ENCODE results near the gene CDH3.

The CDH3 gene

DNA sequence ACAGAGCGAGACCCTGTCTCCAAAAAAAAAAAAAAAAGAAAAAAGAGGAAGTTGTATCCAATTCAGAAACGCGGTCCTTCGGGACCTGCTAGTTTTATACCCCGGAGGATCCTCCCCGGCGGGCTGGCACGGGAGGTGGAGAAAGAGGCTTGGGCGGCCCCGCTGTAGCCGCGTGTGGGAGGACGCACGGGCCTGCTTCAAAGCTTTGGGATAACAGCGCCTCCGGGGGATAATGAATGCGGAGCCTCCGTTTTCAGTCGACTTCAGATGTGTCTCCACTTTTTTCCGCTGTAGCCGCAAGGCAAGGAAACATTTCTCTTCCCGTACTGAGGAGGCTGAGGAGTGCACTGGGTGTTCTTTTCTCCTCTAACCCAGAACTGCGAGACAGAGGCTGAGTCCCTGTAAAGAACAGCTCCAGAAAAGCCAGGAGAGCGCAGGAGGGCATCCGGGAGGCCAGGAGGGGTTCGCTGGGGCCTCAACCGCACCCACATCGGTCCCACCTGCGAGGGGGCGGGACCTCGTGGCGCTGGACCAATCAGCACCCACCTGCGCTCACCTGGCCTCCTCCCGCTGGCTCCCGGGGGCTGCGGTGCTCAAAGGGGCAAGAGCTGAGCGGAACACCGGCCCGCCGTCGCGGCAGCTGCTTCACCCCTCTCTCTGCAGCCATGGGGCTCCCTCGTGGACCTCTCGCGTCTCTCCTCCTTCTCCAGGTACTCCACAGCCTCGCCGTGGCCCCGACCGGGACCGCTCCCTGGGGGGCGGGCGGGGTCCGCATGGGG lies at the start of gene CDH3:
Gene CDH3 (plus strand): TSS at position 596 of the 779 bp plus-strand sequence. CDS start 70 bp downstream, at position 666.
- no peak for DNase-seq (ENCODE audit: low read depth)

DNA sequence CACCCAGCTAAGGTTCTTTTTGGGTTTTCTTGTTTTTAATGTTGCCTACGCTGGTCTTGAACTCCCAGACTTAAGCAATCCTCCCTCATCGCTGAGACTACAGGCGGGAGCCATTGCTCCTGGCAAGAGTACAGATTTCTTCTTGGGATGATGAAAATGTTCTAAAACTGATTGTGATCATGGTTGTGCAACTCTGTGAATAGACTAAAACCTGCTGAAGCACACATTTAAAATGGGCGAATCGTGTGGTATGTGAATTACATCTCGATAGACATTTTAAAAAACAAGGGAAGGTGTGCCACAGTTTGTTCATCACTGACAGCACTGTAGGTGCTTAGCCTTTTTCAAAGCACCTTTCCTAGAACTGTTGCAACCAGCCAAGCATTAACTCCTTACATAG lies 48.8 kb upstream of the CDH3 start:
- DNase-seq (ENCODE audit: low read depth): no peak

DNA sequence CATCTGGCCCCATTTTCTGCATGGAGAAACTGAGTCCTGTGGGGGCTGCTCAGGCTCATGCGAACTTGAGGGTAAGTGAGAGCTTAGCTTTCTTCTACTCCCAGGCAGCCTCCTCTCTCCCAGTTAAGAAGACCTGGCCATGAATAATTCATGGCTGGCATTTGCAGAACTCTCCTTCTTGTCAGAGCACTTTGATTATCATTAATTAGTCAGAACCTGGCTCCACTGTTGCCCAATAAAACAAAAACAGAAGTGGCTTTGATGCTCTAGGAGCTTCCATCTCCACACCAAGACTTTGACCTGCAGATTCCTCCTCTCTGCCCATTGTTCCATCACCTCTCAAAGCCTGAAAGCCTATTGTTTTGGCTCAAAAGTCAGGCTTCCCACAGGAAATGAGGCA lies 45.5 kb upstream of the CDH3 start:
- DNase-seq (ENCODE audit: low read depth): no peak

DNA sequence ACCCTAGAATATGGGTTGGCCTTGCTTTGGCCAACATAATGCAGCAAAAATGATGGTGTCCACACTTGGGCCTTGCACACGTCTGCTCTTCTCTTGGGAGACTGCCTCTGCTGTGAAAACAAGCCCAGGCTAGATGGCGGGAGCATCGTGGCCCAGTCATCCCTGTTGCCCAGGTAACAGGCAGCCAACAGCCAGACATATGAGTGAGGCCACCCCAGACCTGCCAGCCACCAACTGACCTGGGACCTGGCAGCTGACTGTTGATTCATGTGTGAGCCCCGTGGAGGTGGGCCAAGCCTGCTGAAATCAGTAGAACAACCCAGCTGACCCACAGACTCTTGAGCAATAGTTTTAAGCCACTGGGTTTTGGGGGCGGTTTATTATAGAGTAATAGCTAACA lies 39.4 kb upstream of the CDH3 start:
- DNase-seq (ENCODE audit: low read depth): no peak

DNA sequence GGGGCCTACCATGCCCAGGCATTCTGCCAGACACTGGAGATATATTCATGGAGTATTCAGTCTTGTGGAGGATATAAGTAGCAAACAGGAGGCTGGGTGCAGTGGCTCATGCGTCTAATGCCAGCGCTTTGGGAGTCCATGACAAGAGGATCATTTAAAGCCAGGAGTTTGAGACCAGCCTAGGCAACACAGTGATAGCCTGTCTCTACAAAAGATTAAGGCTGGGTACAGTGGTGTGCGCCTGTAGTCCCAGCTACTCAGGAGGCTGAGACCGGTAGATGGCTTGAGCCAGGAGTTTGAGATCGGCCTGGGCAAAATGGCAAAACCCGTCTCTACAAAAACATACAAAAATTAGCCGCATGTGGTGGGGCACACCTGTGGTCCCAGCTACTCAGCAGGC lies 37.7 kb upstream of the CDH3 start:
- no peak for DNase-seq (ENCODE audit: low read depth)

DNA sequence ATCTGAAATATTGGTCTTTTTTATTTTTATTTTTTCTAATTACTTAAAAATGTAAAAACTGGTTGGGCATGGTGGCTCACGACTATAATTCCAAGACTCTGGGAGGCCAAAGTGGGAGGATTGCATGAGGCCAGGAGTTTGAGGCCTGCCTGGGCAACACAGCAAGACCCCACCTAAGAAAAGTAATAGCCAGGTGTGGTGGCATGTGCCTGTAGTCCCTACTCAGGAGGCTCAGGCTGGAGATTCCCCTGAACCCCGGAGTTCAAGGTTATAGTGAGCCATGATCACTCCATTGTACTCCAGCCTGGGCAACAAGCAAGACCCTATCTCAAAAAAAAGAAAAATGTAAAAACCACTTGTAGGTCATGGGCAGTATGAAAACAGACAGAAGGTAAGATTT lies 36.8 kb upstream of the CDH3 start:
- no peak for DNase-seq (ENCODE audit: low read depth)

DNA sequence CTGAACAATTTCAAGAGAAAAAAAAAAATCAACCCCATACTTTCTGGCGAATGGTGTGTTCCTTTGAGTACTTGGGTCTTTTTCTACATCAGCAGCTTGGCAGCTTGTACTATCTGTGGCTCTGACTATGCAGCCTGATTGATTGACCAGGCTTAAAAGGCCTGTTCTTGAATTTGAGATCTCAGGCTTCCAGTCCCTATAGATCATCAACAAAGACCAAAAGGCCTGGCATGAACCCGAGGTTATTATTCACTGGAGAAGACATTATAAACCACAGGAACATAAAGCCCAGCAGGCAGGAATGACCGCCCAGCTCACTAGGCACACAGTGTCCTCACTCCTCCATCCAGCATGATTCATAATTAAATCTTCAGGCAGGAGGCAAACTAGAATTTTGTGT lies 32.1 kb upstream of the CDH3 start:
- DNase-seq (ENCODE audit: low read depth): no peak

DNA sequence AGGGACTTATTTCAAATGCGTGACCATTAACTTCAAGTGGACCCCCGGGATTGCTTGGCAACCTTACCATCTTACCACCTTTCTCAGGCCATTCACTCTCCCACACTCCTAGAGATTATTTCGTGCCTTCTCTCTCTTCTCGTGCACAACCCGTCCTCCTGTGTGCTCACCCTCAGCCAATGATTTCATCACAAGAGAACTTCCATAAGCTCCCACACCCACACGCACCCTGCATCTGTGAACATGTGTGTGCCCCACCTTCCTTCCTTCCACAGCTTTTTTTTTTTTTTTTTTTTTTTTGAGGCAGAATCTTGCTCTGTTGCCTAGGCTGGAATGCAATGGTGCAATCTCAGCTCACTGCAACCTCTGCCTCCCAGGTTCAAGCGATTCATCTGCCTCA lies 27.4 kb upstream of the CDH3 start:
- DNase-seq (ENCODE audit: low read depth): no peak

DNA sequence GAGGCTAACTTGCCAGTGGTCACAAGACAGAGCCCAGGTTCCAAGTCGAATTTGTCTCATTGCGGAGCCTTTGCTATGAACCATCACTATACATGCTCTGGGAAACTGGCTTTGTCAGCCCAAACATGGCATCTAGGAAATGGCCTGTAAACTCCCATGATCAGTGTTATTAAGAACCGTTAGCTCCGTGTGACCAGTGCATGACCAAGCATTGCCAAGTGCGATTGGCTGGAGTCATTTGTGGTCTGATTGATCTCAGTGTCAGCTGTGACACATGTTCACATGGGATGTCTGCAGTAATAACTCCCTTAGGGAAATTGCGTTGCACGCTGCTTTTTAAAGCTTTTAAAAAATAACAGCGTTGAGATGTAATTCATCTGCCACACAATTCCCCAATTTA lies 18.6 kb upstream of the CDH3 start:
- DNase-seq (ENCODE audit: low read depth): no peak

DNA sequence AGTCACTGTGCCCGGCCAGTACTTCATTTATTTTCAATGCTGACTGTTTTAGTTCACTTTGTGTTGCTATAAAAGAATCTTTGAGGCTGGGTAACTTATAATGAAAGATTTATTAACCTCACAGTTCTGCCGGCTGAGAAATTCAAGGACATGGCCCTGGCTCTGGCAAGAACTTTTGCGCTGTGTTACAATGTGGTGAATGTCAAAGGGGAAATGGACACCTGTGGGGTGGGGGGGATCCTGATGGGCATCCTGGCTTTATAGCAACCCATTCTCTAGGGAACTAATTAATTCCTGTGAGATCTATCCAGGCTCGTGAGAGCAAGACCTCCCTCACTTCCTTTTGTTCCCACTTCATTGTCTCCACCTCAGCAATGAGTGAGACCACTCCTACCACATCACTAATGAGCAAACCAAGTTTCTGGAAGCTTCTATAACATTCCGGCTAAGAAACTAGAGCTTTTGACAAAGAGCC lies 17.1 kb upstream of the CDH3 start:
- DNase-seq (ENCODE audit: low read depth): no peak

DNA sequence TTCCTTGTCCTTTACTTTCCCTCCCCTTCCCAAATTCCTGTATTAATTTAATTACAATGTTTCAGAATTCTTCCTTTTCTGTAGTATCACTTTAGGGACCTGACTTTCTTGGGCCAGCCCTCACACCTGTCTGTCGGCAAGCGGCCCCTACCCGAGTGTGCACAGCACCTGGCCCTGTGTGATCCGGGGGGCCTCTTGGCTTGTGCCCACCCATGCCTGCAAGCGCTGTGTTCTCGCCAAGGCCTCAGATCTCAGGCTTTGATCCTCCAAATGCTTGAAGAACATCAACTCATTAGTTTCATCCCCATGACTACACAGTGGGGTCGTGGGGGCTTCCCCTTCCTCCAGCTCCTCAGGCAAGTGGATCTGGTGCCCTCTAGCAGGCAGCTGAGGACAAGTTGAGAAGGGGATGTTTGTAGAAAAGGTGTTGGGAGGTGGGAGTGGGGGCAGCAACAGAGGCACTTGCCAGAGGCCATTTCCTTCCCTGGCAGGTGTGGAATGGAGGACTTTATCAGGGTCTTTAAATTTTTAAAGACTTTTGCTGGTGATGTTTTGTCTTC lies 15.7 kb upstream of the CDH3 start:
- no peak for DNase-seq (ENCODE audit: low read depth)

DNA sequence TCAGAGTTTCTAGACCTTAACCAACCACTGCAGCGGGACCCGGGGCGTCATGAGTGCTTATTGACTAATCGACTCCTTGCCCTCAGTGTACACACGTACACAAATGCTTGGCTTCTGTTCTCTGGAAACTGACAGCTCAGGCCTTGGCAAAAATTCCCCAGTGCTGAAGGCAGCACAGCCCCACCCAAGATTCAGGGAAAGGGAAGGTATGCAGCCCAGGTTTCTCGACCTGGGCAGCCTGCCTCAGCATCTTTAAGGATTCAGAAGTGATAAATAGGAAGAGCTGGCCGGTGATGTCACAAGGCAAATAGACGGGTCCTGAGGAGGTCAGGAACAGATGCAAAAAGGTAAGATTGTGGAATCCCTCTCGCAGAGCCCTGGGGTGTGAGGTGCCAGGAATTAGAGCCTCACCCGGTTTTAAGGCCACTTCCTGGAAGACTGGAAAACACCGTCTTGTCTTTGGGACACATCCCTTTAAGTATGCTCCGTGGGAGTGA lies 9.0 kb upstream of the CDH3 start:
- DNase-seq (ENCODE audit: low read depth): no peak

DNA sequence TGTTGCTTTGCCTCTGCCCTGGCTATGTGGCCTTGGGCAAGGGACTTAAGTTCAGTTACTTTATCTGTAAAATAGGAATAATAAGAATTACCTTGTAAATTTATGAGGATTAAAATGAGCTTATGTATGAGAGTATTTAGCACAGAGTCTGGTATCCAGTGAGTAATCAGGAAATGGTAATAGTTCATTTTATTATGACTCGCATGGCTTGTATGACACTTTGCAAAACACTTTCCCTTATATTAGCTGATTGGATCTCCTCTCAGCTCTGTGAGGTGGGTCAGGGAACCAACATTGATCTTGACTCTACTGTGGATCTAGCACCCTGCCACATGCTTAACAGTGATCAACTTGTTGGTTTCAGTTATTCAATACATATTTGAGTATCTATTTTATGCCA lies 8.3 kb upstream of the CDH3 start:
- DNase-seq (ENCODE audit: low read depth): no peak

DNA sequence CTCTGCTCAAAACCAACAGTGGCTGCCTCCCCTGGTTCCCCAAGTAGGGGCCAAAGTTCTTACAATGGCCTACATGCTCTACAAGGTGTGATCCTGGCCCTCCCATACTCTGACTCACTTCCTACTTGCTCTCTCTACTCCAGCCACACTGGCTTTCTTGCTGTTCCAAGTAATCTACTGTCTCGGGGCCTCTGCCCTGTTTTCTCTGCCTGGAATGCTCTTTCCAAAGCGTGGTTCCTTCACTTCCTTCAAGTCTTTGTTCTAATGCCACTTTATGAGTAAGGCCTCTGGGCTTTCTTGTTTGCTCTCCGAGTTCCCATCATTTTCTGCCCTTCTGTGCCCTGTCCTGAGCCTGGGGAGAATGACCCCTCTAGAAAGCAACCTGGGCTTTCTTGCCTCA lies 4.1 kb upstream of the CDH3 start:
- DNase-seq (ENCODE audit: low read depth): no peak

DNA sequence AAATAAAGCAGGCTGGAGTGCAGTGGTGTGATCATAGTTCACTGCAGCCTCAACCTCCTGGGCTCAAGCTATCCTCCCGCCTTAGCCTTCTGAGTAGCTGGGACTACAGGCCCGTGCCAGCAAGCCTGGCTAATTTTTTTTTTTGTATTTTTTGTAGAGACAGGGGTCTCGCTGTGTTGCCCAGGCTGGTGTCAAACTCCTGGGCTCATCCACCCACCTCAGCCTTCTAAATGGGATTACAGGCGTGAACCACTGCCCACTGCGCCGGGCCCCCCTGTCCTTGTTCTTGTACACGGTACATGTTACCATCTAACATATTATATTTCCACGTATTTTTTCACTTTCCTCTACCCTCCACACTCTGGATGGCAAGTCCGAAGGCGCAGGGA lies 3.1 kb upstream of the CDH3 start:
- DNase-seq (ENCODE audit: low read depth): no peak

DNA sequence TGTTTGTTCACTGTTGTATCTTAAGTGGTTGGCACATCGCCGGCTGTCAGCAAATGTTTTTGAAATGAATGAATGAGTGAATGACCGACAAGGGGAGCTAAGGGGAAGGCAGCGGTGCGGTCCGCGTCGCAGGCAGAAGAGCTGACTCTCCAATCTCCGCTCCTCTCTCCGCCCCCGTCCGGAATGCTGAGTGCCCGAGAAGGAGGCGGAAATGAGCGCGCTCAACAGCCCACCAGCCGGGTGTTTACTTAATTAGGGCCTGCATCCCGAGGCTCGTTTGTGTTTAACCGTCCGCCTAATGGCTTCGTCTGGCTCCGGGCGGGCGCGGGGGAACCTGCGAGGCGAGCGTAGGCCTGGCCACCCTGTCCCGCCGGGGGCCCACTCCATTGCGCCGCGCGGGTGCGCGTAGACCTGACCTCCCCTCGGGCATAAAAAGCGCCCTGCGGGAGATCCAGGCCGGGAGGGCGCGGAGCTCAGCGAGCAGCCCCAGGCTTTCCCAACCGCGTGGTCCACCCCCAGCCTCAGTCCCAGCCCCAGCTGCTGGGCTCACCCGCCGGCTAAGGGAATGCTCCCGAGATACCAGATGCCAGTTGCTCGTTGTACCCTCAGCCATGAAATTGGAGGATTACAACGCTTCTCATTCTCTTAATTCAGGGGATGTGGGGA lies 2.5 kb upstream of the CDH3 start:
- no peak for DNase-seq (ENCODE audit: low read depth)

DNA sequence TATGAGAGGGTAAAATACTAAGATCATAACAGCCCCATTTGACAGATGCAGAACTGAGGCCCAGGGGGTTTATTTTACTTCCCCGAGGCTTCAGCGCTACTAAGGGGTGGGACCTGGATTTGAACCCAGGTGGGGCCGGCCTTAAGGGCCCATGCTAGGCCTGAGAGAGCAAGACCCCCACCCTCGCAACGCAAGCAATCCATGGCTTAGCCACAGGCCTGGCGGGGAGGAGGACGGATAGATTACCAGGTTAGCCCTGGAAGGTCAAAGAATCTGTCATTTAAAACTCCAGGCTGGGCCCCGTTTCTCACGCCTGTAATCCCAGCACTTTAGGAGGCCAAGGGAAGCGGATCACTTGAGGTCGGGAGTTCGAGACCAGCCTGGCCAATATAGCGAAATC lies 1.9 kb upstream of the CDH3 start:
- no peak for DNase-seq (ENCODE audit: low read depth)

DNA sequence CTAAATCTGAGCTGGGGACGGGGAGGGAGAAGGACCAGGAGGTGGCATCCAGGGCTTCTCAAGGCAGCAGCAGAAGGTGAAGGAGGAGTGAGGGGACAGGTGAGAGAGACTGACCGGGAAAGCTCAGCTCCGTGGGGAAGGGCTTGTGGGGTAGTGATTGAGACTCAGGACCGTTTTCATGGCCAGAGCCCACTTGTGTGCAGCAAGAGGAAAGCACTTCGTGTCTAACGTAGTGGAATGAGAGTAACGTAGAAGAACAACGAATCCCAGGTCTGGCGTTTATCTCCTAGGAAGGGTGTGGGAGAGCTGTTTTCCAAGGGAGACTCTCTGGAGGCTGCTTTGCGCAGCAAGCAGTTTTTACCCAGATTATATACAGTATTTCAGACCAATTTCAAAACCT lies 1.3 kb upstream of the CDH3 start:
- no peak for DNase-seq (ENCODE audit: low read depth)

DNA sequence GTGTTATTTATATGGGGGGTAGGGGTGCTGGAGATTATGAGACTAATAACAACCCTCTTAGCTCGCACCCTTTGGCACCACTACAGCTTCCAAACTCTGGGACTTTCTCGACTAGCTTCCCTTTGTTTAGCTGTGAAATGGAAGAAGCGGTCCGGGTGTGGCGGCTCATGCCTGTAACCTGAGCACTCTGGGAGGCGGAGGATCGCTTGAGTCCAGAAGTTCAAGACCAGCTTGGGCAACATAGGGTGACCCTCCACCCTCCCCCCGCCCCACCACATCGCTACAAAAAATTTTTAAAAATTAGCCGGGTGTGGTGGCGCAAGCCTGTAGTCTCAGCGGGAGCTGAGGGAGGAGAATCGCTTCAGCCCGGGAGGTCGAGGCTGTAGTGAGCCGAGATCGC lies 814 bp upstream of the CDH3 start:
- no peak for DNase-seq (ENCODE audit: low read depth)

DNA sequence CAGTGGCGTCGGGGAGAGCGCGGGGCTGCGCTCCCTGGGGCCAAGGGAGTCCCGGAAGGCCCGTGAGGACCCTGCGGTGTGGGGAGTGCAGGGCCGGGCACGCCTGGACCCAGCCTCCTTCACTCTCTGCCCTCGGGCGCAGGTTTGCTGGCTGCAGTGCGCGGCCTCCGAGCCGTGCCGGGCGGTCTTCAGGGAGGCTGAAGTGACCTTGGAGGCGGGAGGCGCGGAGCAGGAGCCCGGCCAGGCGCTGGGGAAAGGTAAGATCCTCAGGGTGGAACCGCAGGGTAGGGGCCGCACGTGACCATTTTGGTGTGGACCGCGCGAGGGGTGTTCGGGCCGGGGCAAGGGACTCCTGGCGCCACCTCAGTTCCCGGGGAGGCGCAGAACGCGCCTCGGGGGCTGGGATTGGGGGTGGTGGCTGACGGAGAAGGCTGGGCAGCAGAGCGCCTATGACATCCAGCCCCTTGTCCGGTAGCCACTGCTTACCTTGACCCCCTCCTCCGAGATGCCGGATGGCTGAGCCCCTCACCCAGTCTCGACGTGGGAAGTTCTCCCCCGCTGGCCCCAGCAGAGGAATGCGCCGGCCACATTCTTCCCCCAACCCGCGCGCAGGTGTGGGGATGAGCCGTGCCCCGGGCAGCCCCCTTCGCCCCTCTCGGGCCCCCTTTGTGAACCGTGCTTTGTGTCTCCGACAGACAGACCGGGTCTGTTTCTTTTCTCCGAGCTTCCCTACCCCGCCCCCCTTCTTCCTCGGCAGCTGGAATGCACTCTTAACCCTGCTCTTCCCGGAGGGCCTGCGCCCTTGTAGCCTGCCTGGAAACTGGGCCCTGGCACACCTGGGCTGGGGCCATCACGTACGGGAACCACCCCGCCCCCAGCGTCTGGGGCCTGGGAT lies 631 bp downstream of the CDH3 start:
- no peak for DNase-seq (ENCODE audit: low read depth)

DNA sequence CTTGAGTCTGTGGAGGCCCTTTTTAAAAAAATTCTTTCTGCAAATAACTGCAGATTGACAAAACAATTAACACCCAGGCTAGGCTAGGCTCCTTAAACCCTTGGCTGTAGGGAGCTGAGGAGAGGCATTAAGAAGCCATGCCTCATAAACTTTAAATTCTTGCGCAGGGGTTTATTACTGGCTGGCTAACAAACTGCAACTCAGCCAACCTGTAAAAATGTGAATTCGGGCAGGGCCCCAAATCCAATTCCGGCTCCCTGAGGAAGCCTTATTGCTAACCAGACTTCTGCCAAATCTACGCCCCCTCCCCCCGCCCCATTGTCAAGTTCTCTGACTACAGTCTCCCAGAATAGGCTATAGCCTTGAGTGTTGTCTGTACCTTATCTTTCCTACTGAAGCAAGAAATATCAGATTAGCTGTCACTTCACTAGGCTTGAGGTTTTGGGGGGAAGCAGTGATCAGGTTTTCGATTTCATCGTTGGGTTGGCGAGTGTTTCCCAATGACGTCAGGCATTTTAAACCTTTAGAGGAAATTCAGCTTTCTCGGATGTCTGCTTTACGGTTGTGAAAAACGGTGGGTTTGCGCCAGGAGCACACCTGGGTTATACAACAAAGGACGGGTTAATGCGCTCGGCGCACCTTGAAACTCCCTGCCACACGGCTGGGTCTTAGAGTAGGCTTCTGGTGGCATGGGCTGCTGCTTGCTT lies 2.0 kb downstream of the CDH3 start:
- no peak for DNase-seq (ENCODE audit: low read depth)

DNA sequence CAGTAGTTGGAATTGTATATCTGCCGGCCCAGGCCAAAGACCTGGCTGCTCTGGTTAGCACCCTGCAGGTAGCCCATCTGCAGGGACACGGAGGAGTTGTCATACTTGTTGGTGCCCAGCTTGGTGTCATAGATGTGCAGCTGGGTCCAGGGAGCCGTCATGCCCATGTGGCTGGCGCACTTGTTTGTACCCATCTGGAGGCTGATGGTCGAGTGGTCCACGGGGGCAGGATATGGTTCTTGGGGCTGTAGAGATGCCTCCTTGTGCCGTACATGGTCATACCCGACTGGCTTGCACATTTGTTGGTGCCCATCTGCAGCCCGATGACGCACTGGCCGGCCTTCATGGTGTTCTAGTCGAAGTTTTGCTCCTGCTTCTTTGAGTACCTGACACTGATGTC lies 6.0 kb downstream of the CDH3 start:
- DNase-seq (ENCODE audit: low read depth): no peak

Data from stimulated activated CD8-positive, alpha-beta memory T cell treated with anti-CD3 and anti-CD28 coated beads, Interleukin-12 subunit alpha, Interleukin-12 subunit beta, amount 100 ng/mL, for 1 hour (primary cell).